NCI-H226 (cell line): ENCODE results near the gene ZSWIM8.

Source experiments
- DNase-seq: peaks from one replicate; pipeline ENCODE4 v3.0.0-alpha.2; 2015

ZSWIM8 gene

GRCh38 chr10:73848821-73849489 is 63.5 kb downstream of the ZSWIM8 start:
- DNase-seq, result peak; percentile 41

DNA sequence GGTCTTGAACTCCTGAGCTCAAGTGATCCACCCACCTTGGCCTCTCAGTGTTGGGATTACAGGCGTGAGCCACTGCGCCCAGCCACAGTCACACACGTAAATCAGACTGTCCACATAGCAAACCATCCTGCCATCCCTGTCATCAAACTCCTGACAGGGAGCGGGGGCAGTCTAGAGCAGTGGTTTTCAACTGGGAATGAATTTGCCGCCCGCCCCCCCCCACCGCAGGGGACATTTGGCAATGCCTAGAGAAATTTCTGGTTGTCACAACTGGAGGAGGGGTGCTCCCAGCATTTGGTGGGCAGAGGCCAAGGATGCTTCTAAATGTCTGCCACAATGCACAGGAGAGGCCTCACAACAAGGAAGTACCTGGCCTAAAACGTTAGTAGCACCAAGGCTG is 64.8 kb downstream of the ZSWIM8 start:
- DNase-seq, result no peak

DNA sequence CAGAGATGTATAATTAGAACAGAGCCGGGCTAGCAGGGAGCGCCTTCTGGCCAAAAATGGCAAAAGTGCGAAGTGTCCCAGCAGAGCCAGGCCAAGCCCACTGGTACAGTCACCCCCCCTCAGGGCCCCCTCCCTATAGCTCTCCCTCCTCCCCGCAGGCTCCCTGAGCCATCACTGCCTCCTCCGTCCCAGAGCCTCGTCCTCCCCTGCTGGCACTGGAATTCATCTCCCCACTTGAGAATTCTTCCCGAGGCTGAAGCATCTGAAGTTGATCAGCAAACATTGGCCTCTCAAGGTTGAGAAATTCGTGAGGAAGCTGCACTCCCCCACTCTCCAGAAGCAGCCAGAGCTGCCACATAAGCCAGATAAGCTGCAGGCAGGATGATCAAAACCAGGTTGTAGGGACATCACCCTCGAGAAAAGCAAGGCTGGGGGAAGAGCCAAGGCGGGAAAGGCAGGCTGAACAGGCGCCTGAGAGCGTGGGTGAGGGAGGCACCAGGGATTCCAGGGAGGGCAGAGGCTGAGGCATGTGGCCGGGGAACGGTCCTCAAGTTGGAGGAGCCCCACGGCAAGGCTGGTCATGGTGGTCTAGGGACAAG is 65.6 kb downstream of the ZSWIM8 start:
- DNase-seq, result peak; percentile 17
